SU-DHL-6 (cell line): Measurements from ENCODE around the gene VSTM4.

Source experiments
- H2AFZ ChIP-seq: fragments of 200-600 bp; sonication (generic); 2 replicates; pipeline ENCODE4 v1.6.1; 2014; ENCODE audit warnings: low read depth, mild to moderate bottlenecking, moderate library complexity, mixed read lengths, antibody characterized with exemption, low read length; ENCODE audit not compliant: severe bottlenecking
- H3F3A ChIP-seq: fragments of 200-600 bp; shearing (Covaris generic); 2 replicates; pipeline ENCODE4 v1.6.0; 2016; ENCODE audit warnings: antibody characterized with exemption, mild to moderate bottlenecking; ENCODE audit not compliant: insufficient read depth
- H3K27ac ChIP-seq: fragments of 200-600 bp; sonication (generic); 2 replicates; pipeline ENCODE4 v1.5.1; 2016; ENCODE audit warnings: low read depth, mild to moderate bottlenecking, low read length, moderate library complexity, mixed read lengths
- H3K27me3 ChIP-seq: fragments of 200-600 bp; sonication (generic), shearing (Covaris generic); 2 replicates; pipeline ENCODE4 v1.6.0; 2014; ENCODE audit warnings: mild to moderate bottlenecking, low read length
- H3K36me3 ChIP-seq: fragments of 200-600 bp; sonication (generic); 2 replicates; pipeline ENCODE4 v1.6.1; 2014; ENCODE audit warnings: mild to moderate bottlenecking, low read length, mixed read lengths
- H3K4me2 ChIP-seq: fragments of 300-600, 200-600 bp; shearing (Covaris generic), sonication (generic); 2 replicates; pipeline ENCODE4 v1.6.0; 2014; ENCODE audit warnings: low read length, low read depth, mild to moderate bottlenecking; ENCODE audit not compliant: poor library complexity, severe bottlenecking
- H3K4me3 ChIP-seq: fragments of 200-600 bp; sonication (generic); 2 replicates; pipeline ENCODE4 v1.5.1; 2014; ENCODE audit warnings: antibody characterized with exemption, low read length, mild to moderate bottlenecking, mixed read lengths; ENCODE audit not compliant: insufficient read depth, poor library complexity, severe bottlenecking
- H3K79me2 ChIP-seq: fragments of 200-600 bp; sonication (generic); 2 replicates; pipeline ENCODE4 v1.6.1; 2014; ENCODE audit warnings: mild to moderate bottlenecking, low read length, moderate library complexity; ENCODE audit not compliant: insufficient read depth
- H3K9ac ChIP-seq: fragments of 200-600 bp; sonication (generic); 2 replicates; pipeline ENCODE4 v1.7.0; 2014; ENCODE audit warnings: mild to moderate bottlenecking, low read length
- H3K9me2 ChIP-seq: fragments of 200-600 bp; sonication (generic); replicated peaks from 2 replicates; pipeline ENCODE4 v1.6.1; 2014; ENCODE audit warnings: low read length; ENCODE audit not compliant: insufficient read depth
- H3K9me3 ChIP-seq: fragments of 200-600 bp; sonication (generic); 2 replicates; pipeline ENCODE4 v1.6.1; 2014; ENCODE audit warnings: low read length, mixed read lengths; ENCODE audit not compliant: insufficient read depth
- H4K20me1 ChIP-seq: fragments of 200-600 bp; sonication (generic); 2 replicates; pipeline ENCODE4 v1.6.1; 2014; ENCODE audit warnings: low read depth, mild to moderate bottlenecking, antibody characterized with exemption, low read length, moderate library complexity, mixed read lengths
- CTCF ChIP-seq: fragments of 200-600 bp; sonication (generic); IDR thresholded peaks from one replicate; pipeline ENCODE4 v1.5.1; 2017; ENCODE audit warnings: antibody characterized with exemption, mild to moderate bottlenecking, low read length, moderate library complexity; ENCODE audit not compliant: insufficient read depth, poor library complexity, severe bottlenecking
- EZH2phosphoT487 ChIP-seq: fragments of 200-600 bp; sonication (generic), shearing (Covaris generic); conservative IDR thresholded peaks from 2 replicates; pipeline ENCODE4 v1.6.1; 2018; ENCODE audit warnings: mild to moderate bottlenecking, antibody characterized with exemption, low read length, moderate library complexity, mixed read lengths

The VSTM4 gene

DNA sequence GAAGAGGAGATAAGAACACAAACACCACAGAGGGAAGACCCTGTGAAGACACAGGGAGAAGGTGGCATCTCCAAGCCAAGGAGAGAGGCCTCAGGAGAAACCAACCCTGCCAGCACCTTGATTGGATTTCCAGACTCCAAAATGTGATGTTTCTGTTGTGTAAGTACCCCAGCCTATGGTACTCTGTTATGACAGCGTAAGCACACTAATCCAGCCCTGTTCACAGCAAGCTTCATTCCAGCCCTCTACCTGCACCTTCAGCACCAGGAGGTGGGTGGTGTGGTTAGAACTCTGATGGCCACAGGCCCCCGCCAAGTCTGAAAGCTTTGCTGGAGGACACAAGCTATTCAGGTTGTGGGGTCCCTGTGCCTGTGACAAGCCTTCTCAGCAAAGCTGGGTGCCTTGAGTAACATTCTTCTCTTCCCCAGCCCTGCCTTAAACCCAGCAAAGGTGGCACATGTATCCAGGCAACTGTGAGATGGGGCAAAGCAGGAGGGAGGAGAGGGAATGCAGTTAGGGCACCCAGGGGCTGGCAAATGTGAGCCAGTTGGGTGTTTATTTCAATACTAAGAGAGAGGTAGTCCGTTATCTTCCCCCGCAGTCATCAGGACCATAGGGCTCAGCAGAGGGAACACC is 4.5 kb downstream of the VSTM4 start:
- Histone ChIP-seq H2AFZ (no peak overlapping the region), H3K4me2 (no peak overlapping the region), H3K9ac (no peak overlapping the region), H3K79me2 (no peaks in the 10 kb centered on the region), H4K20me1 (no peaks in the 10 kb centered on the region), H3K9me3 (no peaks in the 10 kb centered on the region), H3K4me3 (no peak overlapping the region), H3K9me2 (no peaks in the 10 kb centered on the region), H3K36me3 (no peaks in the 10 kb centered on the region), H3K27me3 (no peaks in the 10 kb centered on the region), H3F3A (no peaks in the 10 kb centered on the region), H3K27ac (no peak overlapping the region)
- TF ChIP-seq EZH2phosphoT487 (no peak), CTCF (no peak)

- no peaks in the 10 kb centered on the region for H3K27me3 ChIP-seq
- H3K27ac ChIP-seq = no peak overlapping the region
Observed at GRCh38 chr10:49109669-49110340, 5.5 kb downstream of the VSTM4 start.

DNA sequence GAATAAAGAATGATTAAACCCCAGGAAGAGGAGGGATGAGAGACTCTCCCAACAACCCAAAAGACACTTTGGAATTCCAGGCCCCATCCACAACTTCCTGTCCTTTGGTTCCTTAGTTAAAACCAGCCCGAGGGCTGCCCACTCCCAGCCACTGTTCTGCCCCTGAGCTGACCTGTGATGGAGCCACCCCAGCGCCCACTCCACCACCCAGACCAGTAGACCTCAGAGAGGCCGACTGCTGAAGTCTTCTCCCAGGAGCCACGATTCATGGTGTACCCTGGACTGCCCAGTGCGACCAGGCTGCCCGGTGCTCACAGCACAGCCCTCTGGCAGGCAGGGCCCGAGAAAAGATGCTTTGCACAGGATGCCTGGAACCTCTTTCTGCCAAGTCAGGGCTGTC is 6.7 kb downstream of the VSTM4 start:
- H3K4me2 ChIP-seq = no peak overlapping the region
- H3K27me3 ChIP-seq = no peaks in the 10 kb centered on the region
- no peaks in the 10 kb centered on the region for H3K9me3 ChIP-seq
- no peaks in the 10 kb centered on the region for H4K20me1 ChIP-seq
- H3K79me2 ChIP-seq = no peaks in the 10 kb centered on the region
- no peaks in the 10 kb centered on the region for H3F3A ChIP-seq
- TF ChIP-seq CTCF (no peak), EZH2phosphoT487 (no peak)
- no peak overlapping the region for H3K27ac ChIP-seq
- no peak overlapping the region for H3K9ac ChIP-seq
- no peak overlapping the region for H2AFZ ChIP-seq
- H3K4me3 ChIP-seq = no peak overlapping the region
- H3K9me2 ChIP-seq = no peaks in the 10 kb centered on the region
- H3K36me3 ChIP-seq = no peaks in the 10 kb centered on the region

More at GRCh38 chr10:49109669-49110340, 5.5 kb downstream of the VSTM4 start:
- Histone ChIP-seq H3K79me2 (no peaks in the 10 kb centered on the region), H3K9me2 (no peaks in the 10 kb centered on the region), H3F3A (no peaks in the 10 kb centered on the region), H2AFZ (no peak overlapping the region), H3K4me3 (no peak overlapping the region), H3K4me2 (no peak overlapping the region), H3K9ac (no peak overlapping the region), H3K9me3 (no peaks in the 10 kb centered on the region), H4K20me1 (no peaks in the 10 kb centered on the region), H3K36me3 (no peaks in the 10 kb centered on the region)
- TF ChIP-seq EZH2phosphoT487 (no peak), CTCF (no peak)
